Gastroesophageal sphincter (tissue), 4 donors: ENCODE measurements around the gene UBR3. TPM values are rescaled to one million over a fixed set of nuclear protein-coding genes. Genes with fewer than 3 reads are reported as not detected.

ENCODE experiments used
- ATAC-seq: fragments of 150-250 bp; one replicate; pipeline ENCODE4 v1.9.1; 2016; ENCODE audit warnings: mild to moderate bottlenecking, moderate library complexity
- H3K27ac ChIP-seq, 4 donors: fragments of 200-600 bp; sonication (generic) in 3 of 4; 1 replicate in 3 of 4; 2 replicates in 1 of 4; pipeline ENCODE4 v1.5.1; 2016 to 2019
- H3K27me3 ChIP-seq: fragments of 200-600 bp; sonication (generic); one replicate; pipeline ENCODE4 v1.5.1; 2019
- H3K36me3 ChIP-seq, 2 donors: fragments of 200-600 bp; sonication (generic); one replicate each; pipeline ENCODE4 v1.5.1; 2019; ENCODE audit warnings: control low read depth in 1 of 2
- H3K4me1 ChIP-seq, 3 donors: fragments of 200-600 bp; sonication (generic); 1 replicate in 2 of 3; 2 replicates in 1 of 3; pipeline ENCODE4 v1.5.1; 2016 to 2019; ENCODE audit warnings: control low read depth in 2 of 3
- H3K4me3 ChIP-seq, 2 donors: fragments of 200-600 bp; sonication (generic); one replicate each; pipeline ENCODE4 v1.5.1; 2019; ENCODE audit warnings: mild to moderate bottlenecking in 1 of 2, moderate library complexity in 1 of 2
- H3K9me3 ChIP-seq, 3 donors: fragments of 200-600 bp; sonication (generic); one replicate each; pipeline ENCODE4 v1.5.1; 2017 to 2019; ENCODE audit warnings: control low read depth in 2 of 3
- EP300 ChIP-seq: sonication (generic); formaldehyde crosslinking; IDR thresholded peaks from one replicate; pipeline ENCODE4 v1.6.1; 2017; ENCODE audit warnings: antibody characterized with exemption, mild to moderate bottlenecking
- POLR2A ChIP-seq, 2 donors: fragments of 450-650 bp; IDR thresholded peaks; one replicate each; pipeline ENCODE4 v1.6.1; 2017; ENCODE audit warnings: antibody characterized with exemption in 2 of 2, mild to moderate bottlenecking in 2 of 2, moderate library complexity in 1 of 2
- POLR2AphosphoS5 ChIP-seq: sonication (generic); formaldehyde crosslinking; IDR thresholded peaks from one replicate; pipeline ENCODE4 v1.6.1; 2017; ENCODE audit warnings: antibody characterized with exemption
- WGBS, 2 donors: methylation state at CpG; one replicate each; pipeline ENCODE4 v1.1.5; 2018; ENCODE audit warnings: low coverage in 1 of 2; 5-methylcytosine and 5-hydroxymethylcytosine counted together
- total RNA-seq, 4 donors: library from RNA; depleted of rRNA; stranded (reverse); fragments of >200 nt; gene quantifications; one replicate each; pipeline ENCODE4 v1.1.0, GENCODE V29; 2016
- TF ChIP-seq, protein P1 (sequence below), 4 experiments: fragments of 200-600 bp in 2 of 4; fragments of 450-650 bp in 2 of 4; sonication (generic) in 1 of 4; IDR thresholded peaks; one replicate each; pipeline ENCODE4 v1.5.1; 2017 to 2019; ENCODE audit warnings: antibody characterized with exemption in 4 of 4, mild to moderate bottlenecking in 2 of 4, moderate library complexity in 2 of 4

The UBR3 gene
- total RNA-seq, 4 donors from 2014 or later, result 52.9 to 122 (median 66.9) TPM

DNA sequence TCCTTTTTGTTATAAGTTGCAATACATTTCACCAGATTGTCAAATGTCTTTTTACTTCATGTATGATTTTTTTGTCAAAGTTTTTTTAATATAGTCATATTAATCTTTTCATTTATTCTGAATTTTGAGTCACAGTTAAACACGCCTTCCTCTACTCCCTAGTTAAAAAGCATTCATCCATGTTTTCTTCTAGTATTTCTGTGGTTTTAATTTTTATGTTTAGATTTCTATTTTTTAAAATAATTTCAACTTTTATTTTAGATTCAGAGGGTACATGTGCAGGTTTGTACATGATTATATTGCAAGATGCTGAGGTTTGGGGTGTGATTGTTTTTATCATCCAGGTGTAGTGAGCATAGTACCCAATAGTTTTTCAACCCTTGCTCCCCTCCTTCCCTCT lies 204.0 kb downstream of the UBR3 start:
- H3K4me3 ChIP-seq, result no peak overlapping the region
- TF ChIP-seq, protein P1, sequence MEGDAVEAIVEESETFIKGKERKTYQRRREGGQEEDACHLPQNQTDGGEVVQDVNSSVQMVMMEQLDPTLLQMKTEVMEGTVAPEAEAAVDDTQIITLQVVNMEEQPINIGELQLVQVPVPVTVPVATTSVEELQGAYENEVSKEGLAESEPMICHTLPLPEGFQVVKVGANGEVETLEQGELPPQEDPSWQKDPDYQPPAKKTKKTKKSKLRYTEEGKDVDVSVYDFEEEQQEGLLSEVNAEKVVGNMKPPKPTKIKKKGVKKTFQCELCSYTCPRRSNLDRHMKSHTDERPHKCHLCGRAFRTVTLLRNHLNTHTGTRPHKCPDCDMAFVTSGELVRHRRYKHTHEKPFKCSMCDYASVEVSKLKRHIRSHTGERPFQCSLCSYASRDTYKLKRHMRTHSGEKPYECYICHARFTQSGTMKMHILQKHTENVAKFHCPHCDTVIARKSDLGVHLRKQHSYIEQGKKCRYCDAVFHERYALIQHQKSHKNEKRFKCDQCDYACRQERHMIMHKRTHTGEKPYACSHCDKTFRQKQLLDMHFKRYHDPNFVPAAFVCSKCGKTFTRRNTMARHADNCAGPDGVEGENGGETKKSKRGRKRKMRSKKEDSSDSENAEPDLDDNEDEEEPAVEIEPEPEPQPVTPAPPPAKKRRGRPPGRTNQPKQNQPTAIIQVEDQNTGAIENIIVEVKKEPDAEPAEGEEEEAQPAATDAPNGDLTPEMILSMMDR (IDR thresholded peaks at IDR 0.05), result no peak
- TF ChIP-seq EP300, result no peak
- no peak for TF ChIP-seq POLR2AphosphoS5
- TF ChIP-seq POLR2A (IDR thresholded peaks at IDR 0.05), result no peak
- no peaks in the 10 kb centered on the region for H3K27me3 ChIP-seq
- WGBS, 2 donors, result 100% methylated on average over 1 of the region's 1 CpG
- peaks cover 0 to 45% of the 10 kb centered on the region in 2 donors for H3K36me3 ChIP-seq
- H3K9me3 ChIP-seq, result no peaks in the 10 kb centered on the region
- no peak overlapping the region for H3K27ac ChIP-seq
- ATAC-seq, result no peak
- H3K4me1 ChIP-seq, result no peaks in the 10 kb centered on the region

GRCh38 chr2:170034596-170034995 lies 207.3 kb downstream of the UBR3 start:
- no peak for ATAC-seq
- Histone ChIP-seq H3K4me1 (no peaks in the 10 kb centered on the region), H3K4me3 (no peak overlapping the region), H3K9me3 (no peaks in the 10 kb centered on the region), H3K27ac (no peak overlapping the region), H3K27me3 (no peaks in the 10 kb centered on the region), H3K36me3 (peaks cover 0 to 34% of the 10 kb centered on the region in 2 donors)
- 72 to 73% methylated on average over 4 of the region's 4 CpGs for WGBS, 2 donors
- no peak for TF ChIP-seq POLR2AphosphoS5
- TF ChIP-seq, protein P1 (IDR thresholded peaks at IDR 0.05), result no peak

- no peaks in the 10 kb centered on the region for H3K27me3 ChIP-seq
- H3K36me3 ChIP-seq, result peaks cover 0 to 32% of the 10 kb centered on the region in 2 donors
- ATAC-seq, result no peak
- TF ChIP-seq POLR2AphosphoS5 (no peak), EP300 (no peak)
- H3K27ac ChIP-seq, result no peak overlapping the region
- 91 to 93% methylated on average over 4 of the region's 4 CpGs for WGBS, 2 donors
- H3K4me3 ChIP-seq, result no peak overlapping the region
- H3K9me3 ChIP-seq, result no peaks in the 10 kb centered on the region
- H3K4me1 ChIP-seq, result no peaks in the 10 kb centered on the region
Observed at GRCh38 chr2:170038734-170039133, 211.5 kb downstream of the UBR3 start.

- no peaks in the 10 kb centered on the region for H3K4me1 ChIP-seq
- 71 to 94% methylated on average over 2 of the region's 2 CpGs for WGBS, 2 donors
- H3K36me3 ChIP-seq, result peaks cover 0 to 24% of the 10 kb centered on the region in 2 donors
- no peaks in the 10 kb centered on the region for H3K9me3 ChIP-seq
- no peak overlapping the region for H3K4me3 ChIP-seq
- ATAC-seq, result no peak
- H3K27me3 ChIP-seq, result no peaks in the 10 kb centered on the region
- no peak overlapping the region for H3K27ac ChIP-seq
- no peak for TF ChIP-seq EP300
- TF ChIP-seq POLR2A (IDR thresholded peaks at IDR 0.05), result no peak
- TF ChIP-seq POLR2AphosphoS5, result no peak
- TF ChIP-seq, protein P1 (IDR thresholded peaks at IDR 0.05), result no peak
Observed at GRCh38 chr2:170039401-170040172, 212.3 kb downstream of the UBR3 start.

DNA sequence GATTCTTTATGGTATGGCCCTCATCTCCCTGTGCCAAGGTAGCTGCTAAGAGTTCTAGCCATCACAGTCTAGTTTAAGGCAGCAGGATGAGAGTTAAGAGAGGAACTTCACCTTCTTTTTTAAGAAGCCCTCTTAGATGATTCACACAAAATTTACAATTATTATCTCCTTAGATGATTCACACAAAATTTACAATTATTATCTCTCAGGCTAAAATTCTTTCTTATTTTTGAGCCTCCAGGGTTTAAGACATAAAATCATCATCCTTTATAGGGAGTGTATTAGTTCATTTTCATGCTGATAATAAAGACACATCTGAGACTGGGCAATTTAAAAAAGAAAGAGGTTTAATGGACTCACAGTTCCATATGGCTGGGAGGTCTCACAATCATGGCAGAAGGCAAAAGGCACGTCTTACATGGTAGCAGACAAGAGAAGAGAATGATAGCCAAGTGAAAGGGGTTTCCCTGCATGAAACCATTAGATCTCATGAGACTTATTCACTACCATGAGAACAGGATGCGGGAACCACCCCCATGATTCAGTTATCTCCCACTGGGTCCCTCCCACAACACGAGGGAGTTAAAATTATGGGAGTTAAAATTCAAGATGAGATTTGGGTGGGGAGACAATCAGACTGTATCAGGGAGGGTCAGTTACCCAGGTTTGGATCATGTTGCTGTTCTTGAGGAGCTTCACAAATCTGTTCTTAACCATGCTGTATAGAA lies 217.7 kb downstream of the UBR3 start:
- Histone ChIP-seq H3K4me1 (no peaks in the 10 kb centered on the region), H3K9me3 (no peaks in the 10 kb centered on the region), H3K27me3 (no peaks in the 10 kb centered on the region), H3K4me3 (no peak overlapping the region), H3K27ac (no peak overlapping the region), H3K36me3 (peaks cover 0 to 30% of the 10 kb centered on the region in 2 donors)
- WGBS, 2 donors, result 78 to 81% methylated on average over 3 of the region's 3 CpGs
- ATAC-seq, result no peak
- TF ChIP-seq POLR2A (IDR thresholded peaks at IDR 0.05) (no peak), EP300 (no peak), POLR2AphosphoS5 (no peak)
- TF ChIP-seq, protein P1 (IDR thresholded peaks at IDR 0.05), result no peak
